Keratinocyte (primary cell): ENCODE measurements around the gene C19orf12. TPM values are rescaled to one million over a fixed set of nuclear protein-coding genes. Genes with fewer than 3 reads are reported as not detected.

Experiments
- DNase-seq: peaks from one replicate; pipeline ENCODE4 v3.0.0-alpha.2; 2011; ENCODE audit warnings: low read depth, missing footprints, low spot score
- FAIRE-seq: peaks from 2 replicates; lab custom pipeline; 2011; peaks lifted over from hg19 to GRCh38; lab: Jason Lieb, UNC
- H2AFZ ChIP-seq: 2 replicates; pipeline ENCODE4 v1.6.0; 2012; ENCODE audit warnings: low read length, control low read depth, inconsistent platforms; ENCODE audit not compliant: control insufficient read depth
- H3K27ac ChIP-seq: 2 replicates; pipeline ENCODE4 v1.5.1; 2011; ENCODE audit warnings: low read length; ENCODE audit not compliant: control insufficient read depth, insufficient read depth
- H3K27me3 ChIP-seq: 3 replicates; pipeline ENCODE4 v1.6.0; 2011; ENCODE audit warnings: low read length; ENCODE audit not compliant: control insufficient read depth, insufficient read depth; ENCODE audit errors: extremely low read depth
- H3K36me3 ChIP-seq, 2 experiments: 2 replicates in 1 of 2; 3 replicates in 1 of 2; pipeline ENCODE4 v1.5.1; 2011; ENCODE audit warnings: low read length in 2 of 2, mild to moderate bottlenecking in 1 of 2; ENCODE audit not compliant: control insufficient read depth in 2 of 2, insufficient read depth in 2 of 2; ENCODE audit errors: extremely low read depth in 1 of 2
- H3K4me1 ChIP-seq: 3 replicates; pipeline ENCODE4 v1.5.1; 2011; ENCODE audit warnings: low read length; ENCODE audit not compliant: control insufficient read depth, insufficient read depth; ENCODE audit errors: extremely low read depth
- H3K4me2 ChIP-seq: 3 replicates; pipeline ENCODE4 v1.6.0; 2011; ENCODE audit warnings: low read depth, low read length; ENCODE audit not compliant: control insufficient read depth, insufficient read depth; ENCODE audit errors: extremely low read depth
- H3K4me3 ChIP-seq, 3 experiments: fragments of 200-600 bp in 1 of 3; sonication (generic) in 1 of 3; 2 replicates in 2 of 3; 3 replicates in 1 of 3; pipeline ENCODE4 v1.5.1; 2011 to 2016; ENCODE audit warnings: low read length in 3 of 3, mild to moderate bottlenecking in 3 of 3, control low read depth in 2 of 3, inconsistent platforms in 1 of 3, low read depth in 1 of 3, mixed read lengths in 1 of 3, mixed run types in 1 of 3, moderate library complexity in 1 of 3; ENCODE audit not compliant: control insufficient read depth in 2 of 3, insufficient read depth in 2 of 3; ENCODE audit errors: extremely low read depth in 1 of 3
- H3K79me2 ChIP-seq: 2 replicates; pipeline ENCODE4 v1.6.0; 2012; ENCODE audit warnings: low read length; ENCODE audit not compliant: control insufficient read depth, insufficient read depth
- H3K9ac ChIP-seq: 3 replicates; pipeline ENCODE4 v1.6.0; 2011; ENCODE audit warnings: low read length; ENCODE audit not compliant: control insufficient read depth, insufficient read depth; ENCODE audit errors: extremely low read depth
- H3K9me1 ChIP-seq: 3 replicates; pipeline ENCODE4 v1.6.0; 2011; ENCODE audit warnings: low read length; ENCODE audit not compliant: control insufficient read depth, insufficient read depth; ENCODE audit errors: extremely low read depth
- H3K9me3 ChIP-seq: 2 replicates; pipeline ENCODE4 v1.5.1; 2012; ENCODE audit warnings: low read depth, low read length; ENCODE audit not compliant: control insufficient read depth
- H4K20me1 ChIP-seq: 3 replicates; pipeline ENCODE4 v1.6.0; 2011; ENCODE audit warnings: low read length; ENCODE audit not compliant: control insufficient read depth, insufficient read depth; ENCODE audit errors: extremely low read depth
- CTCF ChIP-seq, 3 experiments: IDR thresholded peaks in 1 of 3; conservative IDR thresholded peaks in 1 of 3; optimal IDR thresholded peaks in 1 of 3; 2 replicates in 2 of 3; 3 replicates in 1 of 3; pipeline versions ENCODE3 to v1.5.1; 2011; ENCODE audit warnings: low read length in 3 of 3, mild to moderate bottlenecking in 3 of 3, moderate library complexity in 2 of 3, control low read depth in 1 of 3, inconsistent platforms in 1 of 3; ENCODE audit not compliant: insufficient read depth in 2 of 3; ENCODE audit errors: extremely low read depth in 1 of 3
- EZH2 ChIP-seq: IDR thresholded peaks from one replicate; pipeline ENCODE4 v1.6.1; 2012; ENCODE audit warnings: inconsistent platforms, mild to moderate bottlenecking, low read length, moderate library complexity
- dilution Hi-C: fragments of 300-500 bp; cut with MboI; formaldehyde crosslinking; loops from one replicate; pipeline ENCODE4 v1.7.0; 2020; ENCODE audit warnings: low sequenced_read_pairs; ENCODE audit not compliant: extremely low pct_ligation_motif_present
- polyA plus RNA-seq, 5 experiments: library from polyadenylated mRNA; depleted of rRNA in 3 of 5; stranded (reverse) in 3 of 5; stranded (forward) in 1 of 5; unstranded in 1 of 5; fragments of >200 nt; gene quantifications; 1 replicate in 1 of 5; 2 replicates in 3 of 5; 3 replicates in 1 of 5; pipeline versions ENCODE4 v1.2.1 to v1.2.3, GENCODE V29; 2011 to 2012; ENCODE audit warnings: missing spikeins in 2 of 5, low read depth in 1 of 5, low replicate concordance in 1 of 5

Gene C19orf12
- polyA plus RNA-seq, 1 donor (not counting 4 experiments of a cell fraction or from before 2014, with no cell fraction given), result 12.3 TPM

GRCh38 chr19:29758863-29759262, 43.8 kb upstream of the C19orf12 start:
- Histone ChIP-seq H3K9ac (no peak overlapping the region), H3K36me3 (no peaks in the 10 kb centered on the region), H2AFZ (no peak overlapping the region), H3K79me2 (no peaks in the 10 kb centered on the region), H3K9me1 (no peaks in the 10 kb centered on the region), H3K4me3 (no peak overlapping the region), H3K9me3 (no peaks in the 10 kb centered on the region), H4K20me1 (no peaks in the 10 kb centered on the region), H3K27me3 (no peaks in the 10 kb centered on the region), H3K4me2 (no peak overlapping the region), H3K27ac (no peak overlapping the region), H3K4me1 (no peaks in the 10 kb centered on the region)
- FAIRE-seq (no peak), DNase-seq (no peak)
- TF ChIP-seq CTCF (optimal IDR thresholded peaks at IDR 0.05 in 1 of 3, IDR thresholded peaks at IDR 0.05 in 1 of 3, conservative IDR thresholded peaks at IDR 0.05 in 1 of 3; ENCODE audit: extremely low read depth in 1 of 3, insufficient read depth in 2 of 3, low read length in 3 of 3) (no peak), EZH2 (no peak)
- dilution Hi-C loops, result no loop called here

- H3K4me2 ChIP-seq, result no peak overlapping the region
- no peak overlapping the region for H3K4me3 ChIP-seq
- H3K4me1 ChIP-seq, result no peaks in the 10 kb centered on the region
- H3K9me1 ChIP-seq, result no peaks in the 10 kb centered on the region
- H4K20me1 ChIP-seq, result no peaks in the 10 kb centered on the region
- no peaks in the 10 kb centered on the region for H3K9me3 ChIP-seq
- DNase-seq, result no peak
- H3K27me3 ChIP-seq, result no peaks in the 10 kb centered on the region
- dilution Hi-C loops, result no loop called here
- no peak overlapping the region for H3K9ac ChIP-seq
- H3K36me3 ChIP-seq, result no peaks in the 10 kb centered on the region
- TF ChIP-seq CTCF (optimal IDR thresholded peaks at IDR 0.05 in 1 of 3, IDR thresholded peaks at IDR 0.05 in 1 of 3, conservative IDR thresholded peaks at IDR 0.05 in 1 of 3; ENCODE audit: extremely low read depth in 1 of 3, insufficient read depth in 2 of 3, low read length in 3 of 3) (no peak), EZH2 (no peak)
- no peak overlapping the region for H3K27ac ChIP-seq
- FAIRE-seq, result no peak
- no peak overlapping the region for H2AFZ ChIP-seq
- no peaks in the 10 kb centered on the region for H3K79me2 ChIP-seq
Observed at GRCh38 chr19:29757551-29757950, 42.5 kb upstream of the C19orf12 start.
